GM21717 (cell line): Measurements from ENCODE around the gene BUD23.
"Not testable (repeated sequence)": the region's sequence is repeated elsewhere in the genome, so short reads cannot be mapped to it uniquely, and the experiment has no call there.

ENCODE experiments used
- ATAC-seq: cut with Tn5 transposase; IDR thresholded peaks from one replicate; pipeline ENCODE4 v1.9.1; 2021; ENCODE audit warnings: mild to moderate bottlenecking, moderate library complexity; ENCODE audit not compliant: unreplicated experiment

BUD23 gene

GRCh38 chr7:73699370-73700068 lies 16.1 kb downstream of the BUD23 start:
- ATAC-seq: no peak

GRCh38 chr7:73700069-73700423 lies 16.6 kb downstream of the BUD23 start:
- no peak for ATAC-seq

GRCh38 chr7:73700581-73701134 lies 17.3 kb downstream of the BUD23 start:
- ATAC-seq: no peak

GRCh38 chr7:73701357-73701995 lies 18.1 kb downstream of the BUD23 start:
- no peak for ATAC-seq

- no peak for ATAC-seq
These were observed 18.8 kb downstream of the BUD23 start for GRCh38 chr7:73702226-73702625.

- no peak for ATAC-seq
These were observed 19.3 kb downstream of the BUD23 start for GRCh38 chr7:73702665-73703064.

- no peak for ATAC-seq
These were observed 19.8 kb downstream of the BUD23 start for GRCh38 chr7:73703225-73703624.

GRCh38 chr7:73703757-73704639 lies 20.6 kb downstream of the BUD23 start:
- ATAC-seq: no peak

GRCh38 chr7:73704640-73705550 lies 21.5 kb downstream of the BUD23 start:
- ATAC-seq: no peak

- ATAC-seq: no peak
These were observed 22.1 kb downstream of the BUD23 start for GRCh38 chr7:73705551-73705920.

GRCh38 chr7:73706126-73707044 lies 23.0 kb downstream of the BUD23 start:
- ATAC-seq: no peak

- no peak for ATAC-seq
These were observed 23.7 kb downstream of the BUD23 start for GRCh38 chr7:73707045-73707631.

GRCh38 chr7:73708961-73709549 lies 25.7 kb downstream of the BUD23 start:
- no peak for ATAC-seq

GRCh38 chr7:73712773-73713172 lies 29.4 kb downstream of the BUD23 start:
- no peak for ATAC-seq

- ATAC-seq: not testable (repeated sequence)
These were observed 29.9 kb downstream of the BUD23 start for GRCh38 chr7:73713319-73713718.

- ATAC-seq: no peak
These were observed 32.4 kb downstream of the BUD23 start for GRCh38 chr7:73715648-73716317.

GRCh38 chr7:73716318-73716890 lies 33.0 kb downstream of the BUD23 start:
- ATAC-seq: no peak
